ENCODE data around the gene UFSP2. TPM values are rescaled to one million over a fixed set of nuclear protein-coding genes. Genes with fewer than 3 reads are reported as not detected.

Gene UFSP2
- total RNA-seq, 4 donors from 2014 or later: 36.0 to 63.7 (median 51.9) TPM

DNA sequence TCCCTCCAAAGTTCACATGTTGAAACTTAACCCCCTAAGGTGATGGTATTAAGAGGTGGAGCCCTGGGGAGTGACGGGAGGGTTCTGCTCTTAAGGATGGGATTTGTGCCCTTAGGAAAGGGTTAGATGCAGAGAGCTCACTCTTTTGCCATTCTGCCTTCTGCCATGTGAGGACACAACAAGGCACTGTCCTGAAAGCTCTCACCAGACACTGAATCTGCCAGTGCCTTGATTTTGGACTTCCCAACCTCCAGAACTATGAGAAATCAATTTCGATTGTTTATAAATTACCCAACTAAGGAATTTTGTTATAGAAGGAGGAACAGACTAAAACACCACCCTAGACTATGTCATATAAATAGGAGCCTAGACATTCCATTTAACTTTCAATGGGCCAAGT, 41.7 kb downstream of the UFSP2 start:
- Histone ChIP-seq H3K4me1 (peaks cover 0 to 9% (median 0%) of the 10 kb centered on the region in 3 donors), H3K36me3 (no peaks in the 10 kb centered on the region), H3K4me3 (no peak overlapping the region), H3K27me3 (no peaks in the 10 kb centered on the region), H3K9me3 (no peaks in the 10 kb centered on the region), H3K27ac (no peak overlapping the region)
- WGBS, 2 donors (ENCODE audit: low coverage in 1 of 2): 83 to 86% methylated on average over 2 of the region's 2 CpGs
- TF ChIP-seq POLR2A (IDR thresholded peaks at IDR 0.05): no peak
- no peak for TF ChIP-seq EP300 (IDR thresholded peaks at IDR 0.05)
- no peak for TF ChIP-seq POLR2AphosphoS5 (IDR thresholded peaks at IDR 0.05)
- TF ChIP-seq, protein P1, sequence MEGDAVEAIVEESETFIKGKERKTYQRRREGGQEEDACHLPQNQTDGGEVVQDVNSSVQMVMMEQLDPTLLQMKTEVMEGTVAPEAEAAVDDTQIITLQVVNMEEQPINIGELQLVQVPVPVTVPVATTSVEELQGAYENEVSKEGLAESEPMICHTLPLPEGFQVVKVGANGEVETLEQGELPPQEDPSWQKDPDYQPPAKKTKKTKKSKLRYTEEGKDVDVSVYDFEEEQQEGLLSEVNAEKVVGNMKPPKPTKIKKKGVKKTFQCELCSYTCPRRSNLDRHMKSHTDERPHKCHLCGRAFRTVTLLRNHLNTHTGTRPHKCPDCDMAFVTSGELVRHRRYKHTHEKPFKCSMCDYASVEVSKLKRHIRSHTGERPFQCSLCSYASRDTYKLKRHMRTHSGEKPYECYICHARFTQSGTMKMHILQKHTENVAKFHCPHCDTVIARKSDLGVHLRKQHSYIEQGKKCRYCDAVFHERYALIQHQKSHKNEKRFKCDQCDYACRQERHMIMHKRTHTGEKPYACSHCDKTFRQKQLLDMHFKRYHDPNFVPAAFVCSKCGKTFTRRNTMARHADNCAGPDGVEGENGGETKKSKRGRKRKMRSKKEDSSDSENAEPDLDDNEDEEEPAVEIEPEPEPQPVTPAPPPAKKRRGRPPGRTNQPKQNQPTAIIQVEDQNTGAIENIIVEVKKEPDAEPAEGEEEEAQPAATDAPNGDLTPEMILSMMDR (IDR thresholded peaks at IDR 0.05): no peak
- ATAC-seq: no peak

DNA sequence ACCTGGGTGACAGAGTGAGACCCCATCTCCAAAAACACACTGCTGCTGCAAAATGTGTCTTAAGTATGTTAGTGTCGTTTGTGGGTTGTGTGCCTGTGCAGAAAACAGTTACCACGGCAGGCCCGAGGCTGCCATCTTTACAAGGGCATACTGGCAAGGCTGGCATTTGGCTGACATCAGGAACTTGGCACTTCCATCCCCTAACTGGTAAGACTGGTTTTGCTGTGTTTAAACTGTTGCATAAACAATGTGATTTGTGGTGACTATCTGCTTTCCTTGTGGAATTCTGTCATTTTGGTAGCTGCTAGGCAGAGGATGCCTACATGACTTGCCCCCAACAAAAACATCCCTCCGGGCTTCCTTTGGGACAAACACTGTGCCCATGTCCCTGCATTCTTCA, 42.3 kb downstream of the UFSP2 start:
- Histone ChIP-seq H3K9me3 (no peaks in the 10 kb centered on the region), H3K4me1 (peaks cover 0 to 9% (median 0%) of the 10 kb centered on the region in 3 donors), H3K27me3 (no peaks in the 10 kb centered on the region), H3K27ac (no peak overlapping the region), H3K4me3 (no peak overlapping the region), H3K36me3 (no peaks in the 10 kb centered on the region)
- WGBS, 2 donors (ENCODE audit: low coverage in 1 of 2): 60% methylated on average over 3 of the region's 4 CpGs; no CpG with 5 or more reads in 1 of the 2 donors
- ATAC-seq: no peak
- TF ChIP-seq POLR2A (IDR thresholded peaks at IDR 0.05) (no peak), EP300 (IDR thresholded peaks at IDR 0.05) (no peak), POLR2AphosphoS5 (IDR thresholded peaks at IDR 0.05) (no peak)
- TF ChIP-seq, protein P1 (IDR thresholded peaks at IDR 0.05): no peak

DNA sequence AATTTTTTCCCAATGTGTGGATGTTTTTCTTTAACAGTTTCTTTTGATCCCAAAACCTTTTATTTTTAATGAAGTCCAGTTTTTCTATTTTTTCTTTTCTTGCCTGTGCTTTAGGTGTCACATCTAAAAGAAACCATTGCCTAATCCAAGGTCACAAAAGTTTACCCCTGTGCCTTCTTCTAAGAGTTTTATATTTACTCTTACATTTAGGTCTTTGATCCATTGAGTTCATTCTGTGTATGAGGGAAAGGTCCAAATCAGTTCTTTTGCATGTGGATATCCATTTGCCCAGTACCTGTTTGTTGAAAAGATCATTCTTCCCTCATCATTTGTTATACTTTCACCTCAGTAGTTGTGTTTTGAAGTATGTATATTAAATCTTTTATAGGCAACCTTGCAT, 43.0 kb downstream of the UFSP2 start:
- Histone ChIP-seq H3K4me3 (no peak overlapping the region), H3K36me3 (peaks cover 0 to 3% of the 10 kb centered on the region in 2 donors), H3K9me3 (no peaks in the 10 kb centered on the region), H3K27me3 (no peaks in the 10 kb centered on the region), H3K27ac (no peak overlapping the region), H3K4me1 (peaks cover 0 to 9% (median 0%) of the 10 kb centered on the region in 3 donors)
- no peak for ATAC-seq
- TF ChIP-seq POLR2AphosphoS5 (IDR thresholded peaks at IDR 0.05) (no peak), EP300 (IDR thresholded peaks at IDR 0.05) (no peak)
- TF ChIP-seq, protein P1 (IDR thresholded peaks at IDR 0.05): no peak

DNA sequence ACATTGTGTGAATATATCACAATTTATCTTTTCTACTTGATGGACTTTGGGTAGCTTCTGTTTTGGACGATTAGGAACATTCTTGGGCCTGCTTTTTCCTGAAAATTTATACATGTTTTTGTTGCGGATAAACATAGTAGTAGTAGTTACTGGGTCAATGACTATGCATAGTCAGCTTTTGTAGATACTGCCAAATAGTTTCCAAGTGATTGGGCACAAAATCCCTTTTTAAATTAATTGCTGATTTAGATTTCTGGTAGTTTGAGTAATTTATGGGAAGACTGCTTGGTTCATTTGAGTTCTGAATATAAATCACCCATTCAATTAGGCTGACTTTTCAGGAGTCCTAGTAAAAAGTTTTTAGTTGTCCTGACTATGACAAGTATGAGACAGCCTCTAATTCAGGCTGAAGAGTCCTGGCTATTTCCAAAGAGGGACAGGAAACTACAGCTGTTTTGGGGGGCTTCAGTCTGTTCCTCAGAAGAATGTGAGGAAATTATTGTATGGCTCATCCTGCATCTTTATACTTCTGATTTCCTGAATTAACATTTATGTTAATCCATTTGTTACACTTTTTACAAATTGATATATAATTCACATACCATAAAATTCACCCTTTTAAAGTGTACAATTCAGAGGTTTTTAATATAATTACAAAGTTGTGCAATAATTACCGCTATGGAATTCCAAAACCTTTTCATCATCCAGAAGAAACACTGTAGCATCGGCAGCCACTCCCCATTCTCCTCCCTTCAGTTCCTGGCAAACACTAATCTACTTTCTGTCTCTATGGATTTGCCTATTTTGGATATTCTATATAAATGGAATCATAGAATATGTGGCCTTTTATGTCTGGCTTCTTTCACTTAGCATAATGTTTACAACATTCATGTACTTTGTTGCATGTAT, 44.2 kb downstream of the UFSP2 start:
- no peaks in the 10 kb centered on the region for H3K9me3 ChIP-seq
- ATAC-seq: no peak
- no peak overlapping the region for H3K4me3 ChIP-seq
- no peaks in the 10 kb centered on the region for H3K27me3 ChIP-seq
- H3K27ac ChIP-seq: no peak overlapping the region
- 43 to 64% methylated on average over 4 of the region's 4 CpGs for WGBS, 2 donors (ENCODE audit: low coverage in 1 of 2)
- TF ChIP-seq POLR2AphosphoS5 (IDR thresholded peaks at IDR 0.05) (no peak), POLR2A (IDR thresholded peaks at IDR 0.05) (no peak), EP300 (IDR thresholded peaks at IDR 0.05) (no peak)
- TF ChIP-seq, protein P1 (IDR thresholded peaks at IDR 0.05): no peak
- peaks cover 0 to 9% (median 0%) of the 10 kb centered on the region in 3 donors for H3K4me1 ChIP-seq
- H3K36me3 ChIP-seq: peaks cover 0 to 3% of the 10 kb centered on the region in 2 donors

DNA sequence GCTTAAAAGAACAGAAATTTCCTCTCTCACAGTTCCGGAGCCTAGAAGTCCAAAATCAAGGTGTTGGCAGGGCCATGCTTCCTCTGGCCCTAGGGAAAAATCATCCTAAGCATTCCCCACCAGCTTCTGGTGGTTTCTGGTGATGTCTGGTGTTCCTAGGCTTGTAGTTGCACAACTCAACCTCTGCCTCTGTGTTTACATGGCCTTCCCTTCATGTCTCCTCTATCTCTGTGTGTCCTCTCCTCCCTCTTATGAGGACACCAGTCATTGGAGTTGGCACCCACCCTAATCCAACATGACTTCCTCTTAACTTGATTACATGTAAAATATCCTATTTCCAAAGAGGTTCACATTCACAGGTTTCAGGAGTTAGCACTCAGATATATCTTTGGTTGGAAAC, 45.4 kb downstream of the UFSP2 start:
- no peak for ATAC-seq
- H3K4me1 ChIP-seq: no peaks in the 10 kb centered on the region
- TF ChIP-seq EP300 (IDR thresholded peaks at IDR 0.05): no peak
- TF ChIP-seq, protein P1 (IDR thresholded peaks at IDR 0.05): no peak
- TF ChIP-seq POLR2AphosphoS5 (IDR thresholded peaks at IDR 0.05): no peak
- no peak for TF ChIP-seq POLR2A (IDR thresholded peaks at IDR 0.05)
- H3K27ac ChIP-seq: no peak overlapping the region
- H3K36me3 ChIP-seq: peaks cover 0 to 3% of the 10 kb centered on the region in 2 donors
- H3K9me3 ChIP-seq: no peaks in the 10 kb centered on the region
- H3K4me3 ChIP-seq: no peak overlapping the region
- 92 to 100% methylated on average over 1 of the region's 1 CpG for WGBS, 2 donors (ENCODE audit: low coverage in 1 of 2)
- no peaks in the 10 kb centered on the region for H3K27me3 ChIP-seq

Data from gastroesophageal sphincter (tissue), 4 donors.